Smooth muscle cell (in vitro differentiated cells): ENCODE data around the gene LRRC61. TPM values are rescaled to one million over a fixed set of nuclear protein-coding genes. Genes with fewer than 3 reads are reported as not detected.

ENCODE experiments used
- DNase-seq: peaks from one replicate; lab custom pipeline; 2025; ENCODE audit not compliant: unreplicated experiment; lab: John Stamatoyannopoulos, UW
- H2AFZ ChIP-seq: fragments of 200-600 bp; sonication (generic); 2 replicates; pipeline ENCODE4 v1.6.0; 2016; ENCODE audit warnings: antibody characterized with exemption, low read depth, mild to moderate bottlenecking
- H3F3A ChIP-seq: fragments of 200-600 bp; sonication (generic); 2 replicates; pipeline ENCODE4 v1.6.0; 2017; ENCODE audit warnings: antibody characterized with exemption, low read depth
- H3K27ac ChIP-seq: fragments of 200-600 bp; sonication (generic); 2 replicates; pipeline ENCODE4 v1.5.1; 2016; ENCODE audit warnings: low read depth, mild to moderate bottlenecking
- H3K27me3 ChIP-seq: fragments of 200-600 bp; sonication (generic); 2 replicates; pipeline ENCODE4 v1.6.1; 2016; ENCODE audit warnings: low read depth, mild to moderate bottlenecking
- H3K36me3 ChIP-seq: fragments of 200-600 bp; sonication (generic); 2 replicates; pipeline ENCODE4 v1.5.1; 2016; ENCODE audit warnings: low read depth
- H3K4me1 ChIP-seq: fragments of 200-600 bp; sonication (generic); 2 replicates; pipeline ENCODE4 v1.5.1; 2016; ENCODE audit warnings: low read depth
- H3K4me2 ChIP-seq: fragments of 200-600 bp; sonication (generic); 2 replicates; pipeline ENCODE4 v1.6.0; 2016; ENCODE audit warnings: mild to moderate bottlenecking
- H3K4me3 ChIP-seq: fragments of 200-600 bp; sonication (generic); 2 replicates; pipeline ENCODE4 v1.5.1; 2016; ENCODE audit warnings: mild to moderate bottlenecking
- H3K79me2 ChIP-seq: fragments of 200-600 bp; sonication (generic); 2 replicates; pipeline ENCODE4 v1.6.0; 2016; ENCODE audit warnings: low read depth, mild to moderate bottlenecking
- H3K9ac ChIP-seq: fragments of 200-600 bp; sonication (generic); 2 replicates; pipeline ENCODE4 v1.6.0; 2016; ENCODE audit warnings: low read depth
- H3K9me3 ChIP-seq: fragments of 200-600 bp; sonication (generic); replicated peaks from 2 replicates; pipeline ENCODE4 v1.5.1; 2016; ENCODE audit warnings: low read depth
- H4K20me1 ChIP-seq: fragments of 200-600 bp; sonication (generic); 2 replicates; pipeline ENCODE4 v1.6.0; 2016; ENCODE audit warnings: low read depth
- CTCF ChIP-seq: fragments of 200-600 bp; sonication (generic); IDR thresholded peaks from 2 replicates; pipeline ENCODE4 v1.5.1; 2017; ENCODE audit warnings: borderline replicate concordance, mild to moderate bottlenecking, antibody characterized with exemption; ENCODE audit not compliant: insufficient read depth, poor library complexity, severe bottlenecking
- WGBS: methylation state at CpG from one replicate; pipeline ENCODE4 v1.1.7; 2016; ENCODE audit warnings: low lambda C conversion rate; 5-methylcytosine and 5-hydroxymethylcytosine counted together
- polyA plus RNA-seq: library from polyadenylated mRNA; unstranded; fragments of >200 nt; fragmentation: Nextera tagmentation; extraction: Ambion mirVana; gene quantifications from 2 replicates; pipeline ENCODE4 v1.2.1, GENCODE V29; 2016
- total RNA-seq: library from RNA; depleted of rRNA; stranded (reverse); fragments of >200 nt; gene quantifications from 2 replicates; pipeline ENCODE4 v1.2.3, GENCODE V29; 2014

Gene LRRC61
- total and polyA plus RNA-seq, 2 experiments from 2014 or later: 6.9 to 14.7 TPM

GRCh38 chr7:150344299-150344698 is 21.1 kb downstream of the LRRC61 start:
- Histone ChIP-seq H2AFZ (no peak overlapping the region), H3F3A (no peaks in the 10 kb centered on the region), H3K27ac (no peak overlapping the region), H3K27me3 (peaks cover 29% of the 10 kb centered on the region), H4K20me1 (no peaks in the 10 kb centered on the region), H3K9me3 (no peaks in the 10 kb centered on the region), H3K4me3 (no peak overlapping the region), H3K9ac (no peak overlapping the region), H3K79me2 (no peaks in the 10 kb centered on the region), H3K4me1 (peaks cover 16% of the 10 kb centered on the region), H3K4me2 (no peak overlapping the region), H3K36me3 (no peaks in the 10 kb centered on the region)
- TF ChIP-seq CTCF: no peak
- DNase-seq: no peak

GRCh38 chr7:150345012-150345411 is 21.9 kb downstream of the LRRC61 start:
- WGBS: 78% methylated on average over 1 of the region's 1 CpG
- Histone ChIP-seq H3F3A (no peaks in the 10 kb centered on the region), H4K20me1 (no peaks in the 10 kb centered on the region), H2AFZ (no peak overlapping the region), H3K4me3 (no peak overlapping the region), H3K9me3 (no peaks in the 10 kb centered on the region), H3K4me2 (no peak overlapping the region), H3K4me1 (peaks cover 14% of the 10 kb centered on the region), H3K36me3 (no peaks in the 10 kb centered on the region), H3K27ac (no peak overlapping the region), H3K9ac (no peak overlapping the region), H3K27me3 (peaks cover 29% of the 10 kb centered on the region), H3K79me2 (no peaks in the 10 kb centered on the region)
- TF ChIP-seq CTCF: no peak
- DNase-seq: no peak

- no peak for DNase-seq
- no peak overlapping the region for H3K9ac ChIP-seq
- H3K4me1 ChIP-seq: no peaks in the 10 kb centered on the region
- 85% methylated on average over 4 of the region's 5 CpGs for WGBS
- H3K4me3 ChIP-seq: no peak overlapping the region
- TF ChIP-seq CTCF: no peak
- H3K4me2 ChIP-seq: no peak overlapping the region
- no peak overlapping the region for H3K27ac ChIP-seq
- H3K9me3 ChIP-seq: no peaks in the 10 kb centered on the region
- no peaks in the 10 kb centered on the region for H3K36me3 ChIP-seq
- H3K27me3 ChIP-seq: peaks cover 11% of the 10 kb centered on the region
- no peaks in the 10 kb centered on the region for H4K20me1 ChIP-seq
- H3K79me2 ChIP-seq: no peaks in the 10 kb centered on the region
- H3F3A ChIP-seq: no peaks in the 10 kb centered on the region
- H2AFZ ChIP-seq: no peak overlapping the region
Observed at GRCh38 chr7:150346922-150347321, 23.8 kb downstream of the LRRC61 start.

GRCh38 chr7:150351587-150352194 is 28.5 kb downstream of the LRRC61 start:
- Histone ChIP-seq H3K36me3 (no peaks in the 10 kb centered on the region), H3F3A (no peaks in the 10 kb centered on the region), H3K27ac (no peak overlapping the region), H3K4me3 (no peak overlapping the region), H2AFZ (no peak overlapping the region), H3K4me1 (peaks cover 2% of the 10 kb centered on the region), H3K27me3 (no peaks in the 10 kb centered on the region), H3K9me3 (no peaks in the 10 kb centered on the region), H3K79me2 (no peaks in the 10 kb centered on the region), H4K20me1 (no peaks in the 10 kb centered on the region), H3K9ac (no peak overlapping the region), H3K4me2 (no peak overlapping the region)
- WGBS: 72% methylated on average over 8 of the region's 8 CpGs
- no peak for TF ChIP-seq CTCF
- no peak for DNase-seq
